A204.1 (cell line): Measurements from ENCODE around the gene MIOS.
A peak's percentile ranks its signal among the peaks of the same experiment; 100 is the strongest.

Experiments used
- FAIRE-seq: peaks from 2 replicates; lab custom pipeline; 2012; peaks lifted over from hg19 to GRCh38; lab: Jason Lieb, UNC

Gene MIOS

DNA sequence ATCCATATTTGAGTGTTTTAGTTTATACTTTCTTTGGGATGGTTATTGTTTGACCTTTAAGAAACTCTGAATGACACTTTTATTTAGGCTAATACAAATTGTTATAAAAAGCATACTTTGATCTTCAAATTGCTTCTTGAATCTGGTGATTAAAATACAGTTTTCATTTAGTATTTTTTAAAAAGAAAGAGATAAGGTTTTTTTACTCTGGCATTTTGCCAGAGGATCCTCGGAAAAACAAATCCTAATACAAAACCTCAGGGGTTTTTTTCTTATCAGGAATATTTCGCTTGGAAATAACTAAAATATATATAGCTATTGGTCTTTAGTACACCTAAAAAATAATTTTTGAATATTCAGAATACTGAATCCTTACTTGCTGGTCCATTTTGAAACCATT lies 17.0 kb downstream of the MIOS start:
- FAIRE-seq: no peak

DNA sequence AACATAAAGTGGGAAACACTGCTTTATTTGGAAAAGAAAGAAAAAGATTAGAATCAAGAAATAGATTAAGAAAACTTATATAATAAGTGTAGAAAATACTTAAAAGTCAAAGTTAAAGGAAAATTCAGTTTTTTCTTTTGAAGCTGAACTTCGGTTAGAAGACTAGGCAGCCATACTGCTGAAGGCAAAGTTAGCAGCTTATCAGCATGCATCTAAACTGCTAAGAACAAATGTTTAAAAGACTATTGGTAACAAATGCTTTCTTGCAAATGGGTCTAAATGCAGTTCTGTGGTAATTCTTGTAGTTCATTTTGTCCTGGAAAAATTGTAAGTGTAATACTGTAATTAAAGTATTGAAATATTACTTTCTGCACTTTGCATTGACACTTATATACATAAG lies 18.0 kb downstream of the MIOS start:
- no peak for FAIRE-seq

DNA sequence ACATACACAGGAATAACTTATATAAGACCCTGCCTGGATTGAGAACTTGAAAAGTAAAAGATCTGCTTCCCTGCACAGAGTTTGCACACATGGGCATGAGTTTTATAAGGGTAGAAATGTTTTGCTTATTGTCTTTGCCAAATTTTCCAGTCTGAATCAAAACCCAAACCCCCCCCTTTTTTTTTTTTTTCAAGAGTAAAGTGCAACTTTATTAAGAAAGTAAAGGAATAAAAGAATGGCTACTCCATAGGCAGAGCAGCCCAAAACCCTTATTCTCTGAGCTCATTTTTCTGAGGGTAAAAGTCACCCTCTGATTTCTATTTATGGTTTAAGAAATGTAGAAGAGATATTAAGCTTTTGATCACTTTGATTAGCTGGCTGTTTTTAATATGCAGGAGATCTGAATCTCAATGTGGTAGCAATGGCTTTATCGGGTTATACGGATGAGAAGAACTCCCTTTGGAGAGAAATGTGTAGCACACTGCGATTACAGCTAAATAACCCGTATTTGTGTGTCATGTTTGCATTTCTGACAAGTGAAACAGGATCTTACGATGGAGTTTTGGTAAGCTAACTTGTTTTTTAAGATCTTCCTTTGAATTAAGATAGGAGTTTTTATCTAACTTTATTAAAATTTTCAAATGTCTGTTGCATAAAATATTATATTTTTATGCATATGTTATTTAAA lies 18.7 kb downstream of the MIOS start:
- no peak for FAIRE-seq

DNA sequence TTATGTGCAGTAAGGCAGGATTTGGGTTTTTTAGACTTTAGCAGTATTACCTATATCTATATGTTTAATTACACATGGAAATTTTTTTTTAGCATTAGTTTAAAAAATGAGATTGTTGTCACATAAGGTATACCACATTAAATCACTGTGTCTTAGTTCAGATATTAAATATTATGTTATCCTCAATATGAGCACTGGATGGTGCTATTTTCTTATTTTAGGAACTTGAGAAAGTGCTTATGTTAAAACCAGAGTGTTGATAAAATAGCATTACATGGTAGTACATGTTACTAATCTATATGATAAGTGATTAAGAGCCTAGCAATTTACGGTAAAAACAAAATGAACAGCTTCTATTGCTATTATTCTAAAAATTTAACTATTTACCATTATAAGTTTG lies 28.8 kb downstream of the MIOS start:
- peak; percentile 96 for FAIRE-seq

DNA sequence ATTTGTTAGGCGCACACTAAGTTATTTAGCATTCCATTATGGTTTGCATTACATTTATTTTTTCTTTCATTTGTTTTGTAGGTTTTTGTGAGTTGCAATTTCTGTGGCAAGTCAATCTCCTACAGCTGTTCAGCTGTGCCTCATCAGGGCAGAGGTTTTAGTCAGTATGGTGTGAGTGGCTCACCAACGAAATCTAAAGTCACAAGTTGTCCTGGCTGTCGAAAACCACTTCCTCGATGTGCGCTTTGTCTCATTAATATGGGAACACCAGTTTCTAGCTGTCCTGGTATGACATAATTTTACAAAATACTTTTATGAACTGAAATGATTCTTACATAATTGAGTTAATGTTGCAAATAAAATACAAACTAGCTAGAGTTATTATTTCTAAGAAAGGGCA lies 29.5 kb downstream of the MIOS start:
- FAIRE-seq: no peak

DNA sequence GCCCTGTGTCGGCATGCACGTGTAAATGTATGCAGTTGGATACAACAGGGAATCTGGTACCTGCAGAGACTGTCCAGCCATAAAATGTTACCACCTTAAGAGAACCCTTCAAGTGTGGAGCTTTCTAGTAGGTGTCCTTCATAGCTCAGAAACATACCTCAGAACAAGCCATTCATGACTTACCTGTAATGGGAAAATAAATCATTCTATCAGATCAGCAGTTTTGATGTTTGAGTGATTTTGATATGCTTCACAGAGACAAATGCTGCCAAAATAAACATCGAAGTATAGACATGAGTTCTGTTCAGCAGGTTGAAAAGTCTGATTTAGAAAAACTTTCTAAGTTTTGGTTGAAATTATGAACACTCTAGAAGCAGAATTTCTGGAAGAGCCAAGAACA lies 40.3 kb downstream of the MIOS start:
- no peak for FAIRE-seq

DNA sequence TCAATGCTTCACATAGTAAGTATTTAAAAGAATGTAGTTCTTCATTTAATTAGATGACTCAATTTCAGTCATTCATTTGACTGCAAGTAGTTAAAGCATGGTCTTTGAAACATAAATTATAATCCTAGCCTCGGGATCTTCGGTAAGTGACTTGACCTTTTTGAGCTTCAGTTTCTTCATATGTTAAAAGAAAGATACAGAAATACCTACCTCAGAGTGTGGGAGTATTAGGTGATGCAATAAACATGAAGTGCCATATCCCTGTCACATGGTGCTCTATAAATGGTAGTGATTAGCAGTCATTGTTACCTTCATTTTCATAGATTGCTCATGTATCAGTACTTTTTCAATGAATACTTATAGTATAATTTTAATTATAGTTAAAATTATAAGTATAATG lies 42.6 kb downstream of the MIOS start:
- FAIRE-seq: no peak

DNA sequence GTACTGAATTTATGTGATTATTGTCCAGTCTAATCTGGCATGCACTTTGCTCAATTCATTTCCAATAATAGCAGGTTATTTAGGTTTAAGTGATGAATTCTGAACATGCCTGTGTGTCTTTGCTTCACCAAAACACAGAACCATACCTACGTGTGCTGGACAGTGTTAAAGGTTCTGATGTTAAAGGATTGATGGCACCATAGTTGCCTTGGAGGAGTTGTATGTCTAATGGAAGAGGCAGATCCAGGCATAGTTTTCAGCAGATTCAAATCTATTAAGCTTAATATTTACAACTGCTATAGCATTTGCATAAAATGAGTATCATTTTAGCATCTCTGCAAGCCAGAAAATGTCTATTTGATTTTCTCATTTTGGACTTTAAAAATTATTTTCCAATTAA lies 45.8 kb downstream of the MIOS start:
- FAIRE-seq: no peak

DNA sequence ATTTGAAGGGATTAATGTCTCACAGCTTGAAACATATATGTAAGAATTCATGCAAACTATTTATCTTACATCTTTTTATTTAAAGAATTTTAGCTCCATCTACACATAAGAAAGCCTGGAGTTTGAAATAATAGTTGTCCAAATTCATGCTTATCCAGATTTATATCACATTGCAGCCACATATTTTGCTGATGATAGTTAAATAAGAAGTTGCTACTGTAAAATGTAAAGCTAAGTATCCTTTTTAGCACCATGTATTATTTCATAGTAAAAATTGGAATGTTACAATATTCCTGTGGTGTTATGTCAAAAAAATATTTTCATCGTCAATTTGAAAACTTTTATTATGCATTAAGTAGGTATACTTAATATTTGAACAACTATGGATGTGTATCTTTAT lies 46.5 kb downstream of the MIOS start:
- FAIRE-seq: peak; percentile 34

DNA sequence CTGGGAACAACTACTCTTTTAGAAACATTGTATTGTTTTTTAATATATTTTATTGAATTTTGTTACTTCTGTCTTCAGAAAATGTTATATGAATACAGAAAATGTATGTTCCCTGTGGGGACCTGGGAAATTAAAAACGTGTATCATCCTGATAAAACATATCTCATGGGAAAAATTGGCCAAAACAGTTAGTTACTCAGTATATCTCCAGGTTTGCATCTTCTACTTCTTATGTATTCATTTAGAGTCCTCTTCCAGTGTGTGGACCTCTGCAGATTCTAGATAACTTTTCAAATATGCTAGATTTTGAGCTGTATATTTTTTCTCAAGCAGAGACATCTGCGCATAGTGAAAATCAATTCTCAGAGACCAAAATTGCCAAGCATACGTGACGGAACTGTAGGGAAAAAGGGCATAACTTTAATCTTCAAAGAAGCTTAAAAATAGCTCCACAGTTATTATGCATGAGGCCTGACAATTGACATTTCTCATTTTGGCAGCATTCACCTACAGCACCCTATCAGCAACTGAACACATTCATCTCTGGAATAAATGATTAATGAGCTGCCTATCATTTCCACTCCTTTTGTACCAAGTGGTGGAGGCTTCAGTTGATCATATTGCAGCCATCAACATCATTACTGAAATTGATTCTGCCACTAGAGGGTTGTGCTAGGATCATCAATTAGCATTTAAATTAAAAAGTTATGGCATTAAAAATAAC lies 47.5 kb downstream of the MIOS start:
- FAIRE-seq: no peak

DNA sequence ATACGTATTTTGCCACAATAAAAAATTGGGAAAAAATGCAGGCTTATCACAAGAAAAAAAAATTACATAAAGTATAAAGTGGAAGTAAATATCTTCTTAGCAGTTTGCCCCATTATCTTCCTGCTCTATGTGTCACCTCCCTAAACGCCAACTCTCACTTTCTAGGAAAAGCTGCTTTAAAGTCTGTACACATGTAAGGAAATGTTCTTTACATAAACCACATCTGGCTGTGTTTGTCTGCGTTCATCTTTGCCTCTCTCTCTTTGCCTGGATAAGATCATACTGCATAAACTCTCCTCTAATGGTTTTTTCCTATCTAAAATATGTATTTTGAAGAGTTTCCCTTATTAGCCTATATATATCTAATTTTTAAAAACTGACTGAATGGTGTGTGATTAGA lies 50.9 kb downstream of the MIOS start:
- no peak for FAIRE-seq

DNA sequence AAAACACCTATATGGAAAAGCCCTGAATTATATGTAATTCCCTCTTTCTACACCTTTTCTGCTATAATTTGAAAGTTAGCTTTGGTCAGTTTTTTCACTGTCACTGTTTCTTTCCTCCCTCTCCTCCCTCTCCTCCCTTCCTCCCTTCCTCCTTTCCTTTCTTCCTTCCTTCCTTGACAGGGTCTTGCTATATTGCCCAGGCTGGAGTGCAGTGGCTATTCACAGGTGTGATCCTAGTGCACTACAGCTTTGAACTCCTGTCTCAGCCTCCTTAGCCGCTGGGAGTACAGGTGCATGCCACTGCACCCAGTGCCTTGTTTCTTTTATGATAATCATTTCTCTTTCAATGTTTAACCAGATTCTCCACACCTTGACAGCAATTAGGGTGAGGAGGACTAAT lies 51.7 kb downstream of the MIOS start:
- FAIRE-seq: no peak

DNA sequence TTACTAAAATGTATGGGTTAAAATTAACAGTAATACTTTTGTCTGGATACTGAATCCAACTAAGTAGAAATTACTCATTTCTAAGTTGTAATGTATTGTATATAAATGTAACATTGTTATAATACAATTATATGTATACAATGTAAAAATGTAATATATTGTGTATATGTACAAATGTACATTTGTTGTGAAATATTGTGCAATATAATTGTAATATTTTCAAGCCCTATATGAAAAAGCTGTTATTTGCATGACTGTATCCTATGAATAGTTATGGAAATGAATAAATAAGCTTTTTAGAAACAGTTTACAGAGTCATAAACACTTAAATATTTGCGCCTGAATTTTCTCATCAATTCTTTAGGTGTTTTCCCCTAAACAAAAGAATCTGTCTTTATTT lies 53.6 kb downstream of the MIOS start:
- peak; percentile 30 for FAIRE-seq

DNA sequence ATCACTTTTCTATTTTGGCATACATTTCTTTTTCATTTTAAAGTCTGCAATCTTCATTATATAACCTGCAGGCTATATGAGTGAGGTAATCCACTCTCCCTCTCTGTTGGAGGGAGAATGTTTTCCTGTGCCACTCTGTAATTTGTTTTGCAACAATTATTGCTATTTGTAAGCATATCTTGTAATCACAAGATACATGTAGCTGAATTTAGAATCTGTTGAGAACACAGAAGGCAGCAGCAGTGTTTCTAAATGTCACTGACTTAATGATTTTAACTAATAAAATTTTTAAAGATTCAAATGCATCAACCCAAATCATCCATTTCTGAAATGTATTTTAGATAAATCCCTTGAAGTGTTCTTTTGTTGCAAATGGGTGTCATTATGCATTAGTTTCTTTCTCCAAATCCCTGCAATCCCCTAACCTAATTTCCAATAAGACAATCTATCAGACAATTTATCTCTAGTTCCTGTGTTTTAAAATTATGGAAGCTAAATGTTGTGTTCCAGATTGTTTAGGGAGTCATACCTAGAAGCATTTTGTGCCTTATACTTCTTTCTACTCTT lies 54.0 kb downstream of the MIOS start:
- no peak for FAIRE-seq

DNA sequence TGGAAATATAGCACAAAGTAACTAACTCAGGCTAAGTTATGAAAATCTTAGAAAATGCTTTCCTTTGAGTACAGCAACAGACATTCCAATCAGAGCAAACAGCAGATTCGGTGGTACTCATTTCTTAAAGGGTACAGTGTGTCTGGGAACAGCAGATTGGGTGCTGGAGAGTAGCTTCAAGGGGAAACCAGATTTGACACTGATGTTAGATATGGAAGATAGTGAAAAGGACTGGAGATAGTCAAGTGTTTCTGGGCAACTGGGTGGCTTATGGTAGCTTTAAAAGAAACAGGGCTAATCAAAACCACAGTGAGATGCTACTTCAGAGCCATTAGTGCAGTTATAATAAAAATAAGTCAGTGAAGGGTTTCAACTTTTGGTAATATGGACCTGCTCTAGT lies 61.8 kb downstream of the MIOS start:
- no peak for FAIRE-seq

DNA sequence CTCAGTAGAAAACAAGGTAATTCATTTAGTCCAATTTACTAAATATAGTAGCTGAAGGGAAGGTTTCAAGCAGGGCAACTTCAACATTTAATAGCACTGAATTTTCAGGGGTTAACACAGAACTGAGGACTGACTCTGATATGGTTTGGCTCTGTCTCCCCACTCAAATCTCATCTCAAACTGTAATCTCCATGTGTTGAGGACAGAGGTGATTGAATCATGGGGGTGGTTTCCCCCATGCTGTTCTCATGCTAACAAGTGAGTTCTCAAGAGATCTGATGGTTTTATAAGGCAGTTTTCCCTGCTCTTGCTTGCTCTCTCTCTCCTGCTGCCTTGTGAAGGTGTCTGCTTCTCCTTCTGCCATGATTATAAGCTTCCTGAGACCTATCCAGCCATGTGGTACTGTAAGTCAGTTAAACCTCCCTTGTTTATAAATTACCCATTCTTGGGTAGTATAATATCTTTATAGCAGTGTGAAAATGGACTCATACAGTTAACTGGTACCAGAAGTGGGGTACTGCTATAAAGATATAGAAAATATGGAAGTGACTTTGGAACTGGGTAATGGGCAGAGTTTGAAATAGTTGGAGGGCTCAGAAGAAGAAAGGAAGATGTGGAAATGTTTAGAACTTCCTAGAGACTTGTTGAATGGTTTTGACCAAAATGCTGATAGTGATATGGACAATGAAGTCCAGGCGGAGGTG lies 64.1 kb downstream of the MIOS start:
- no peak for FAIRE-seq

DNA sequence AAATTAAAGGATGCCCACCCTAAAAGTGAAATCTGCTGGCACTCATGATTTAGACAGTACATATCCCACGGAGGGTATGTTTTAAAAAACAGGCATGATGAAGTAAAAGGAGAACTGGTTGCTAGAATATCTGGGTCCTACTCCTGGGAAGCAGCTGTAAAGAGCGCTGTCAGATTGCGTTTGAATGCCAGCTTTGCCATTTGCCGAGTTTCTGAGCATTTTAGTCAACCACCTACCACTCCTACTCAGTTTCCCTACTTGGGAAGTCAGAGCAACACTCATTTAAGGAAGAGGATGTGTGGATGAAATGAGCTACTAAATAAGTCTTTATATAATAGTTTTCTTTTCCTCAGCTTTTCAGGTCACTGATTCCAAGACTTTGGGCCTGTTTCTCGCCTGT lies 72.7 kb downstream of the MIOS start:
- FAIRE-seq: no peak

DNA sequence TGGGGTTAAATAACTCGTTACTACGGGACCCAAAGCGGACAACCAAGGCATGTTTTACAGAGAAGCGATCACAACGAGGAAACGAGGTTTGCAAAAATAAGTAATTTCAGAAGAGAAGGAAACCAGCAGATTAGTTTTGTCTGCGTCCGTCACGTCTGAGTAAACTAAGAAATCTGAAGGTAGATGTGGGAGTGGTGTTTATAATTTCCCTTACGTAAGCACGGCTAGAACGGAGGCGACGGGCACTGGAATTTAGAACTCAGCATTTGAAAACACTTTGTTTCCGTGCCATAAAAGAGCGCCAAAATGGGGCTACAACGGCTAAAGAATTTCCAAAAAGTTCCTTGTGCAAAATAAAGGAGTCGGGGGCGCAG lies 73.2 kb downstream of the MIOS start:
- no peak for FAIRE-seq

DNA sequence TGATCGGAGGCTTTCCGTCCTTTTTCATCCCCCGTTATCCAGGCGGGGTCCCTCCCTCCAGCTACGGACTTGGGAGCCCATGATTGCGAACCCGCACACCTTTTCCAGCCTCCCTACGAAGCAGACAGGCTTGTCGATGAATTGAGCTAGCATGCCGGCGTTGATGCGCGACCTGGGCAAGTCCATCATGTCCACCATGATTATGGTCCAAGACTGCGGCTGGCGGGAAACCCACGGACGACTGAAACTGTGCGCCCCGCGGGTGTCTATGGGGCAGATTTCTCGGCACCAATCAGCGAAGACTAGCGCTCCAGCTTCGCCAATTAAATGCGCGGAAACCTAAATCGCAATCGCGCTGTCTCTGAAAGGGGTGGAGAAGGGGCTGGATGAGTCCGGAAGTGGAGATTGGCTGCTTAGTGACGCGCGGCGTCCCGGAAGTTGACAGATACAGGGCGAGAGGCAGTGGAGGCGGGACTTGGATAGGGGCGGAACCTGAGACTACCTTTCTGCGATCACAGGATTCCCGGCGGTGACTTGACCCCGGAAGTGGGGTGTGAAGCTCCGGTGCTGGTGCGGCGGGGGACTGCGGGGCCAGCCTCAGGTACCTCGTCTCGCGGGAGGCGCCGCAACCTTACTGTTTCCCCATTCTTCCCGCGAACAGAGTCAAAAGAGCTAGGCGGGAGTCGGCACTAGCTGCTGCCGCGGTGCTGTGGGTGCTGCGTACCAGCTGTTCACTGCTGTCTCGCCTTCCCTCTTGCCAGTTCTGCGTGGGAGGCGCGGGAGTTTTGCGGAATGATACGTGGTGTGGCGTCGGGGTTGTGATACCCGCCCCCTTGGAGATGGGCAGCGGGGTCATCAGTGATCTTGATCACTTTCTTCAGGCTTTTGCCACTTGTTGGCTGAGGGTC lies 73.8 kb downstream of the MIOS start, which contains the start of gene UMAD1:
Gene UMAD1 (plus strand): TSS at position 532 of the 908 bp plus-strand sequence. CDS start 32,620 bp downstream, outside the sequence.
- FAIRE-seq: peak; percentile 98

DNA sequence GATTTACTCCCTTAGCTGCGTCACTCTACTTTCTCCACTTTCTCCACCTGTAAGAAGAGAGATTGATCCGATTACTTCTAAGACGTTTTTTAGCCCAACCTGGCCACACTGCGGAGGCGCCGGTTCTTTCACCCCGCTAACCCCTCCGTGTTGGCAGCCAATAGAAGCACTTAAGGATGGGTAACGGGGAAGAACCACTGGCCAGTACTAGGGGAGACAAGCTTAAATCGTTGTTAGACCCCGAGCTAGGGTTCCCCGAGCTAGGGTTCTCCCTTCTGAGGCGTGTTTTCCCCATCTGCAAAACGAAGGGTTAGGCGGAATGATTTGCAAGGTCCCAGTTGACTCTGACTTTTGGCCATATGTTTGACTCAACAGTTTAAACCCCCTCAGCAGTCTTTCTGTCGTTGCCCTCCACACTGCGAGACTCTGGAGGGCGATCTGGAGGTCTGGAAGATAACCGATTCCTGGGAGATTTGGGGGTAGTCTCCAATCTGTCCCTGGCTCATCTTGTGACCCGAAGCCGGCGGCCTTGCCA lies 74.5 kb downstream of the MIOS start:
- FAIRE-seq: no peak

DNA sequence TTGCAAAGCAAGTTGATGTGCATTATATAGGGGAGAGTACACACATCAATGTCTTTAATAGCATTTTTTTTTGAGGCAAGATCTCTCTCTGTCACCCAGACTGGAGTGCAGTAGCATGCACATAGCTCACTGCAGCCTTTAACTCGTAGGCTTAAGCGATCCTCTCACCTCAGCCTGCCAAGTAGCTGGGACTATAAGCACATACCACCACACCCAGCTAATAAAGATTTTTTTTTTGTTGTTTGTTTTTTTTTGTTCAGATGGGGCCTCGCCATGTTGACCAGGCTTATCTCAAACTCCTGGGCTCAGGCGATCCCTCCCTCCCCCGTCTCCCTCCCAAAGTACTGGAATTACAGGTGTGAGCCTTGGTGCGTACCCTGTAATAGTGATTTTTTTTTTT lies 75.4 kb downstream of the MIOS start:
- no peak for FAIRE-seq

DNA sequence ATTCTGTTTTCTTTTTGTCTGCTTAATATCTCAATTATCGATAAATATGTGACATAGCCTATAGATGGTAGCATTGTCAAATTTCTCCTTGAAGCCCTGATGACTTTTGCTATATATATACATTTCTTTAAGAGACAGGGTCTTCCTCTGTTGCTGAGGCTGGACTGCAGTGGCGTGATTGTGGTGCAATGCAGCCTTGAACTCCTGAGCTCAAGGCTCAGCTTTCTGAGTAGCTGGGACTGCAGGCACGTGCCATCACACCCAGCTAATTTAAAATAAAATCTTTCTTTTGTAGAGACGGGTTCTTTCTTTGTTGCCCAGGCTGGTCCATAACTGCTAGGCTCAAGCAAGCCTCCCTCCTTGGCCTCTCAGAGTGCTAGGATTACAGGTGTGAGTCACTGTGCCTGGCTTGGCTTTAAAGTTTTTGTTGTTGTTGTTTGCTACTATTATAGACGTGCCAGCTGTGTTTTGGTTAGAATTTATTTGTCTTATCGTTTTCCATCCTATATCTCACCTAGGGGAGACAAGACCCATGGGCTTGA lies 80.9 kb downstream of the MIOS start:
- no peak for FAIRE-seq
